GM21390 (cell line): ENCODE results near the gene MOB3C.
"Not testable (repeated sequence)": the region's sequence is repeated elsewhere in the genome, so short reads cannot be mapped to it uniquely, and the experiment has no call there.

ENCODE experiments used
- ATAC-seq: cut with Tn5 transposase; IDR thresholded peaks from one replicate; pipeline ENCODE4 v1.9.1; 2021; ENCODE audit not compliant: unreplicated experiment

The MOB3C gene

DNA sequence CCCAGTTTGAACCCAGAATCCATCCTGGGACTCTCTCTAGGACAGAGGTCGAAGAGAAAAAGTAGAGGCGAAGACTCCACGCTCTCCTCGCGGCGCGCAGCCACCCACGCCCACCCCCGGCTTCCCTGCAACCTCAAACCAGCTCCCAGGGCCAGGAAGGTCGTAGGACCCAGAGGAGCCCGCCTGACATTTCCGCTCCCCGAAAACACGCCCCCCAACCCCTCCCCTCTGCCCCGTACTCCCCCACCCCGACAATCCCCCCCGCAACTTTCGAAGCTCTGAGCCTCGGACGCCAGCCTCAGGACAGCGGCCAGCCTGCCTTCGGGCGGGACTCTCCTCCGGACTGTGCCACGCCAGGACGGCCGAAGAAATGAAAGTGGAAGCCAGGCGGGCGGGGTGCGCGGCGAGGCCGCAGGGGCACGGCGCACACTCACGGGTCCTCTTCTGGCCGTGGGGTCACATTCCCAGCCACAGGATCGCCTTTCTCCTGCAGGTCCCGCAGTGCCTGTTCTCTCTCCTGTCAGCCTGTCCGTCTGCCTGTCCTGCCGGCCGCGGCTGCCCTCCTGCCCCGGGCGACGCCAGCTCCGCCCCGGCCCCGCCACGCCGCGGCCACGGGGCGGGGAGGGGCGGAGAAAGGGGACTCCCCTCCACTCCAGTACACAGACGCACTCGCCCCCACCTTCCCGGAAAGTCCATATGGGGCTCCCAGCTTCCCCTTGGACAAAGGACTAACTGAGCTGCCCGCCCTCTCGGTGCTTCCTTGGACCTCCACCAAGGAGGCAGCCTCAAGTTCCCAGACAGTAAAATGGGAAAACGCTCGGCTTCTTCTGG is at the start of gene MOB3C:
Gene MOB3C, minus strand, starts transcription at position 535 of the 831 bp plus-strand sequence. CDS start 3,490 bp downstream, outside the sequence.
- ATAC-seq: peak; percentile 65

DNA sequence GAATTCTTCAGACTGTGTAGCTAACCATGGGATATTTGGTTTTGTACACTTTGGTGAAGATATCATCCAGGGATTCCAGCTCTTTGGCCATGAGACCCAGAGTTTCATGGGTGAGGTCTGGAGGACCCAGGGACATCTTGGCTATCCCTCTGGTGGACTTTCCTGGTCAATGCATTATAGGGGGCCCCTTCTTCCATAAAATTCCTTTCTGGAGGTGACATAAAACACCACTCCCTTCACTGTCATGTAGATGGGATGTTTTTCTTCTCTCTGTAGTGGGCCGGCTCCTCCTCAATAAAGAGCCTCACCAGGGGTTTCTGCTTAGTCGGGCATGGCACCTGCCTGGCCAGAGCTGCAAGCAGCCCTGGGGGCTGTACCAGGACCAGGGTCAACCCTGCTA is 49.4 kb upstream of the MOB3C start:
- no peak for ATAC-seq

DNA sequence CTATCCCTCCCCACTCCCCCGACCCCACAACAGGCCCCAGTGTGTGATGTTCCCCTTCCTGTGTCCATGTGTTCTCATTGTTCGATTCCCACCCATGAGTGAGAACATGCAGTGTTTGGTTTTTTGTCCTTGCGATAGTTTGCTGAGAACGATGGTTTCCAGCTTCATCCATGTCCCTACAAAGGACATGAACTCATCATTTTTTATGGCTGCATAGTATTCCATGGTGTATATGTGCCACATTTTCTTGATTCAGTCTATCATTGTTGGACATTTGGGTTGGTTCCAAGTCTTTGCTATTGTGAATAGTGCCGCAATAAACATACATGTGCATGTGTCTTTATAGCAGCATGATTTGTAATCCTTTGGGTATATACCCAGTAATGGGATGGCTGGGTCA is 46.3 kb upstream of the MOB3C start:
- ATAC-seq: not testable (repeated sequence)

DNA sequence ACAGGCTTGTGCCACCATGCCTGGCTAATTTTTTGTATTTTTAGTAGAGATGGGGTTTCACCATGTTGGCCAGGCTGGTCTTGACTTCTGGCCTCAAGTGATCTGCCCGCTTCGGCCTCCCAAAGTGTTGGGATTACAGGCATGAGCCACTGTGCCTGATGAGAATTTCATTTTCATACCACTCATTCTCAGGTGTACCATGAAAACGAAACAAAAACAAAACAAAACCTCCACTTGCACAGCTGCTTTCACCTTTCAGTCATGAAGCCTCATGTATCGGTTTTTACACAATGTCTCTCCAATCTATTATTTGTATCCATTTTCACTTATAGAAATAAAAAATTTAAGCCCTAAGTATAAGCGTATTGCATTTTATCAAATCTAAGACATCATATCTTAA is 43.5 kb upstream of the MOB3C start:
- peak; percentile 87 for ATAC-seq

DNA sequence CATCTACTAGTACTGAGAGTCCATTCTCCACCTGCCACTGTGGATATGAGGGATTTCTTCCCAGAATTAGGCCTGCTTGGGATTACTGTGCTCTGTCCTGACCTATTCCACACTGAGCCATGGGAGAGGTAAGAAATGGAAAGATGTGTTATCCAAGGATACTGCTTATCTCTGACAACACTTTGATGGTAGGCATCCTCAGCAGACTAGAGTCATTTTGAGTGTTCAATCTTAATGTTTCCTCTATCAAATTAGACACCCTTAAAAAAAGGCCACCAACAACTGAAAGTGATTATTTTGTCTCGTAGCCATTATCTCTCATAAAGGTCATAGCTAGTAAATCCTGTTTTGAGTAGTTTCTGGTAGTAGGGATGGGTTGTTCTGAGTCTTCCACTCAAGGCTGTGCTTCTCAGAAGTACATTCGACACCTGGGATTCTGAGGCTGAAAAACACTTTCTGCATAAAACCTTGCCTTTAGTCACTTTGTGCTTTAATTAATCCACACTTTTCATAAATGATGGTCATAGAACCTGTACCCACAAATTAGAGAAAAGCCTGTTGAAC is 42.8 kb upstream of the MOB3C start:
- ATAC-seq: no peak

DNA sequence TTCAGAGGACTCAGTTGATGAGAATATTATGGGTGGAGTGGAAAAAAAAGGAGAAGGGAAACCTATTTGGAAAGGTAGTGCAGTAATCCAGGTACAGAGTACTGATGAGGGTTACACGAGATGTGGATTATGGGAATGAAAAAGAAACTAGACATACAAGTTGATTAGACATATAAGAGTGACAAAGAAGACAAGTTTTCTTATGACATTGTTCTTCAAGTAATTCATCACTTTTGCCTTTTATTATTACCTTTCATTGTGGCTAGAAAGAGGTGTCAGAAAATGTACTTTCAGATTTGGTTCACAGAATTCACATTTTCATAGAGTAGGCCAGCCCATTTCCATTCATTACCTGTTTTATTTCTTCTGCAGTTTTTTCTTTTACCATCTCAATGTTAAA is 41.2 kb upstream of the MOB3C start:
- no peak for ATAC-seq

DNA sequence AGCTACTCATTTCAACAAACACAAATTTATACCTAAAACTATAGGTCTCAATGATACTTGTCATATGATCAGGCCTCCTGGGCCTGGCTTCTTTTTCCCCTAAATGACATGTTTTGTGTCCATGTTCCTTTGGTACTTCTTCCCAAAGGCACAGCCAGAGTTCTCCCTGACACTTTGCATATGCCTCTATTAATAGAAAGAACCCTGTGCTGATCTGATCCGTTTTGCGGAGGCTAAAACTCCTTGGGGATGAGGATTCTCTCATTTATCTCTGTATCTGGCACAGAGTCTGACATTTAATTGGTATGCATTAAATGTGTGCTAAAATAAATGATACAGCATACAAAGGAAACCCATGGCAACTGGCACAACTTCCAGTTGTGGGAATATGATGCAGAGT is 40.0 kb upstream of the MOB3C start:
- no peak for ATAC-seq

DNA sequence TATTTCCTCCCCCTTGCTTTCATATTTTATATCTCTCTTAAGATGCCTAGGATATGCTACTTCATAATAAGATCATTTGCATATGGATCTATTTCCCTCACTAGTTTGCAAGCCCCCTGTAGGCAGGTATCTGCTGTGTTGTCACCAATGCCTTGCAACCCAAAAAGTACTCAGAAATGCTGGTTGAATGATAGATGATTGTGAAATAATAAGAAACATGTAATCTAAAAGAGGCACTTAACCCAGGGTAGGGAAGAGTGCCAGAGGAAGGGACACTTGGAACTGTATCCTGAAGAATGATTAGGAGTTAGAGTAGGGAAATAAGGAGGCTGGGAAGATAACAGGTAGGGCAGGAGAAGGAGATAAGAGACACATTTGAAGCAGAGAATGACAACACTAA is 39.2 kb upstream of the MOB3C start:
- no peak for ATAC-seq

DNA sequence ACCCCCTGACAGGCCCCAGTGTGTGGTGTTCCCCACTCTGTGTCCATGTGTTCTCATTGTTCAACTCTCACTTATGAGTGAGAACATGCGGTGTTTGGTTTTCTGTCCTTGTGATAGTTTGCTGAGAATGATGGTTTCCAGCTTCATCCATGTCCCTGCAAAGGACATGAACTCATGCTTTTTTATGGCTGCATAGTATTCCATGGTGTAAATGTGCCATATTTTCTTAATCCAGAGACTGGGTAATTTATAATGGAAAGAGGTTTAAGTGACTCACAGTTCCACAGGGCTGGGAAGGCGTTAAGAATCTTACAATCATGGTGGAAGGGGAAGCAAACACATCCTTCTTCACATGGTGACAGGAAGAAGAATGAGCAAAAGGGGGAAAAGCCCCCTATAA is 38.1 kb upstream of the MOB3C start:
- ATAC-seq: not testable (repeated sequence)

DNA sequence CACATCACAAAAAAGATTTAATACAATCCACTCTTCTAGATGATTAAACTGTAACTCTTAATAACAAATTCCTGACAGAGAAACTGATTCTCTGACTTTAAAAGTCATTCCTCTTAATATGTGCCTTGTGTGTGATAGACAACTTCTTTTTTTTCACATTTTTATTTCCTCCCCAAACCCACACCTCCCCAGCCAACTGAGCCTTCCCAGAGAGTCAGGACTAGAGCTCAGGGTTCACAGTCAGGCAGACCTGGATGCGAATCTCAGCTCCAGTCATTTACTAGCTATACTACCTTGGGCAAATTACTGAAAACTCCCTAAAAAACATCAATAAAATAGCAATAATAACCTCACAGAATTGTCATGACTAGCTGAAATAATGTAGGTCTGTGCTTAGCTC is 37.4 kb upstream of the MOB3C start:
- ATAC-seq: no peak

DNA sequence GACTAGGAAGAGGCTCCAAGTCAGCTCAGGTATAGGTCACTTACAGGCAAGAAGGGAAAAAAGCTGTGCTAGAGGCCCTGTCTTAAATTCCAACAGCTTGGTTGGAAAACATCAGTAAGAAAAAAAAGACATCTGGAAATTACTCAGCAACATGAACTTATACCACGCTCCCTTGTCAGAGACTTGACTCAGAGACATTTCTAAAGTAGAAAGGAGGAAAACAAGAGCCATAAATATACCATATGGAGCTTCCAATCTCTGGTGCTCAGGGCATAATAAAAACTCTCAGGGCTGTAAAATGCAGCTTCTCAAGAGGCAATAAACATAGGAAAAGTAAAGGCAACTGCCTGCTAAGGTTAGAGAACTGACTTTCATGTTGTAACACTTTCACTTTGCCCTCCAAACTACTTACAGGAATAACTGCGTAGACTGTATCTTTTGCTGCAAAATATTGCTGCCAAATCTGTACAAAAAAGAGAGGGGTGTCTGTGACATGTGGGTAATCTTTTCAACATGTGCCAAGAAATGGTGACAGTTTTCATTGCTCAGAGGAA is 36.9 kb upstream of the MOB3C start:
- no peak for ATAC-seq

DNA sequence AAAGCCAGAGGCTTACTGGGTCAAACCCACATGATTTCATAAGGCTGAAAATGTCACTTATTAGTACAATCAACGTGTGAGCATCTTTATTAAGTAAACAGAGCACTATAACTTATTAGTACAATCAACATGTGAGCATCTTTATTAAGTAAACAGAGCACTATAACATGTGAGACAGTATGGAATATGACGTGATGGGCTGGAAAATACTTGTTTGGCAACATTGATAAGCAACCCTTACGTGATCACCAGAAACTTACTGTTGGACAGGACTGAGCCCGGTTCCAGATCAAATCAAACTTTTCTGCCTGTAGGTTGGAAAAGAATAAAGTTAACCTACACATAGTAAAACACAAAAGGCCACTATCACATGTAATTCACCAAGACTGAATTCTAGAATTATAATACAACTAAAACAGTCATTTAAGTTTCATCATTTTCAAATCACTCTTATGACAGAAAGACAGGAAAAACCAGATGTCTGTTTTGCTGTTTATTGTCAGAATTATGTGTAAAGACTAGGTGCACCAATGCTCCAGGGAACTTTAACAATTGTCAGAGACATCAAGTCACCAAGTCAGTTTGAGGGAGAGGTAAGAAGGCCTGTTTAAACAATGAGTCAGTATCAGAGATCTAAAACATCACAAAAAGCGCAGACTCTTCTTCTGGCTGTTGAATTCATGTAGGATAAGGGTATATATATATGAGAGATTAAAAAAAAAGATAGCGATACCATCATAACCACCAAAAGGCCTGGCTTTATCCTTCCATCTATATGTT is 35.9 kb upstream of the MOB3C start:
- no peak for ATAC-seq

DNA sequence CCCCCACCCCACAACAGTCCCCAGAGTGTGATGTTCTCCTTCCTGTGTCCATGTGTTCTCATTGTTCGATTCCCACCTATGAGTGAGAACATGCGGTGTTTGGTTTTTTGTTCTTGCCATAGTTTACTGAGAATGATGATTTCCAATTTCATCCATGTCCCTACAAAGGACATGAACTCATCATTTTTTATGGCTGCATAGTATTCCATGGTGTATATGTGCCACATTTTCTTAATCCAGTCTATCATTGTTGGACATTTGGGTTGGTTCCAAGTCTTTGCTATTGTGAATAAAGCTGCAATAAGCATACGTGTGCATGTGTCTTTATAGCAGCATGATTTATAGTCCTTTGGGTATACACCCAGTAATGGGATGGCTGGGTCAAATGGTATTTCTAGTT is 34.5 kb upstream of the MOB3C start:
- not testable (repeated sequence) for ATAC-seq

DNA sequence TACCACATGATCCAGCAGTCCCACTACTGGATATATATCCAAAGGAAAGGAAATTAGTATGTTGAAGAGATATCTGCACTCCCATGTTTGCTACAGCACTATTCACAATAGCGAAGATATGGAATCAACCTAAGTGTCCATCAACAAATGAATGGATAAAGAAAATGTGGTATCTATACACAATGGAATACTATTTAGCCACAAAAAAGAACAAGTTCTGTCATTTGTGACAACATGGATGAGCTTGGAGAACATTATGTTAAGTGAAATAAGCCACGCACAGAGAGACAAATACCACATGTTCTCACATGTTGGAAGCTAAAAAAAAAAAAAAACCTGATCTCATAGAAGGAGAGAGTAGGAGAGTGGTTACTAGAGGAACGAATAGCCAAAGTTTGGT is 33.9 kb upstream of the MOB3C start:
- no peak for ATAC-seq

DNA sequence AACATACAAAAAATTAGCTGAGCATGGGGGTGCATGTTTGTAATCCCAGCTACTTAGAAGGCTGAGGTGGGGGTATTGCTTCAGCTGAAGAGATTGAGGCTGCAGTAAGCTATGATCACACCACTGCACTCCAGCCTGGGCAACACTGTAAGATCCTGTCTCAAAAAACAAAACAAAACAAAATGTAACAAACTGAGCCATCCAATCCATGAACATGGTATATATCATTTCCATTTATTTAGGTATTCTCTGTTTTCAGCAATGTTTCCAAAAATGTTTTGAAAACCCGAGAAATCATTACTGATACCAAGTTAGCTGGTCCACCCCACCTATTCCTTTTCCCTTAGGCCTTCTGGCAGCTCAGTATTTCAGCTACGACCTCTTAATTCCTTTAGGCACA is 33.2 kb upstream of the MOB3C start:
- ATAC-seq: no peak

DNA sequence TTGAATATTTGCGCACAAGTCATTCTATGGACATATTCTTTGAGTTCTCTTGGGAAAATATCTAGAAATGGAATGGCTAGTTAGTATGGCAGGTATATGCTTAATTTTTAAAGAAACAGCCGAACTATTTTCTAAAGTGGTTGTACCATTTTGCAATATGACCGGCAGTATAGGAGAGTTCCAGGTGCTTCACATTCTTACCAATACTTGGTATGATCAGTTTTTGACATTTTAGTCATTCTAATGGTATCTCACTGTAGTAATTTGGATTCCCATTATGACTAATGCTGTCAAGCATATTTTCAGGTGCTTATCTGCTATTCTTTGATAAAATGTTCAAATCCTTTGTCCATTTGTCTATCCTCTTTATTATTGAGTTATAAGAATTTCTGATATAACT is 31.0 kb upstream of the MOB3C start:
- ATAC-seq: no peak

DNA sequence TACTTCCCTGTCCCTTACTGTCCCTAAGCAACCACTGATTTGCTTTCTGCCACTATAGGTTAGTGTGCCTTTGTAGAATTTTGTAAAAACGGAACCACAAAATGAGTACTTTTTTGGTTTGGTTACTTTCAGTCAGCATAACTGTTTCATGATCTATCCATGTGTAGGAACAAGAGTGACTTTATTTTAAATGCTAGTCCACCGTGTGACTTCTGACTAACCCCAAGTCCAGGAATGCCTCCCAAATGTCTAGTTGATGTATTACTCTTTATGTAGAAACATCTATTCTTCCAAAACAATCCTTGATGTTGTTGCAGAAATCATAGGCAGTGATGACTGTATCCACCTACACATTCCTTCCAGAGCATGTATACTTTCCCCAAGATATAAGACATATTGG is 30.2 kb upstream of the MOB3C start:
- no peak for ATAC-seq

DNA sequence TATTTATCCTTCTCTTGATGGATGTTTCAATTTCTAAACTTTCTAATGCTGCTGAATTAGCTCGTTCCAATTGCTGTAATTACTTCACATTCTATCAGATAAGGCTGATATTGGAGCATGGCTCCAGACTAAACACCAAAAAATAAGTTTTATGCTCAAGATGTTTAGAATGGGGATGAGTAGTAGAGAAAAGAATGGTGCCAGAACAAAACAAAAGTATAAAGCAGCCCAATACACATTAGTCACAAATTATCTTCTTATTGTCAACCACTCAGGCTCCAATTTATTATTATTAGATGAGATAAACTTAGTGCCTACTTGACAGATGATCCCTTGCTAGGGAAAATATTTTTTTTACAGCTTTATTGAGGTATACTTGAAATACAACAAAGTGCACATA is 29.7 kb upstream of the MOB3C start:
- ATAC-seq: no peak

DNA sequence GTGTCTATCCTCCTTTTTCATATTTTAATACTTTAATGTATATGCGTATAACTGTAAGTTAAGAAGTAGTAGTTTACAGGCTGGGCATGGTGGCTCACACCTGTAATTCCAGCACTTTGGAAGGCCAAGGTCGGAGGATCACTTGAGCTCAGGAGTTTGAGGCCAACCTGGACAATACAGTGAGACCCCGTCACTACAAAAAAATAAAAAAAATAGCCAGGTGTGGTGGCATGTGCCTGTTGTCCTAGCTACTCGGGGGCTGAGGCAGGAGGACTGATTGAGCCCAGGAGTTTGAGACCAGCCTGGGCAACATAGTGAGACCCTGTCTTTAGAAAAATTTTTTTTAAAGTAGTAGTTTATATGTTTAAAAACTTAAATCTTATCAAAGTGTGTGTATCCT is 29.2 kb upstream of the MOB3C start:
- ATAC-seq: no peak

DNA sequence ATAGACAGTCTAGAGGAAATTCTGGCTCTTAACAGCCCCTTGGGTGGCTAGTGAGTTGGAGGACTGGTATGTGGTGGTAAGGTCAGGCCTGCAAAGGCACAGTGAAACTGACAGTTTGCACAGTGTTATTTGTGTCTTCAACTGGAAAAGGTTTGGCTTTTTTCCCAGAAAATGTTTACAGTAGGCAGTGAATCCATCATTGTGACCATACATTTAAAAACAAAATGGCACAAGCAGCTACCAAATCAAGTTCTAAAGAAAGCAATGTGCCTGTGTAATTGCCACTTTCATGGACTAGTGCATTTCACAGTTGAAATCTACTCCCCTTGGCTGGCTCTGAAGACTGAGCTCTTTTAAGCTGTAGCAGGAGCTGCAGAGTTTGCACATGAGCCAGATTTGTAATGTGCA is 26.8 kb upstream of the MOB3C start:
- no peak for ATAC-seq

DNA sequence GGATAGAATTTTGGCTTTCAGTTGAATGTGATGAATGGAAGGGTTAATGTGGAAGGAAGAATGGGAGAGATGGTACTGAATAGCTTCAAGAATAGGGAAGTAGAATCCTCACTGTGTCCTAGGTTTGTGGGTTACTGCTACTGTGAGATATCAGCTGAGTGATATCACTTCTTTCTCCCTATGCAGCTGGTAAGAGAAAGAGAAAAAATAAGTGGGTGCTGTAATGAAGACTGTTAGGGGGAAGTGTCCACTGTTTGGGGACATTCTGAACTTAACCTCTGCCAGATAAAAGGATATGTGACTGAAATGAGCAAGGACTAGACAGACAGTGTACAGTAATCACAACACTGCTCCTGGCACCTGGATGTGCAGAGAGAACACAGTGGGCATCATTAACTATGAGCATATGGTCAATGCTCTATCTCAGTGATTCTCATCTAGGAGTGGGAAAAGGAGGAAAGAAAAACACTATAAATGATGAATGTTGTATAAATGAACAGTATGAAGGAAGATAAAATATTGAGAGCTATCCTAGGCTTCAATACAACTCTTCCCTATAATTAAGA is 25.6 kb upstream of the MOB3C start:
- ATAC-seq: no peak
